GM23338 (cell line): Measurements from ENCODE around the gene ENTPD6.

Source experiments
- EZH2 ChIP-seq: fragments of 200-600 bp; sonication (generic); IDR thresholded peaks from one replicate; pipeline ENCODE4 v1.8.0; 2017; ENCODE audit warnings: antibody characterized with exemption, mild to moderate bottlenecking, low read depth; ENCODE audit not compliant: unreplicated experiment
- EZH2phosphoT487 ChIP-seq: fragments of 200-600 bp; sonication (generic); IDR thresholded peaks from one replicate; pipeline ENCODE4 v1.8.1; 2018; ENCODE audit warnings: antibody characterized with exemption; ENCODE audit not compliant: unreplicated experiment
- POLR2AphosphoS5 ChIP-seq: IDR thresholded peaks from 2 replicates; pipeline ENCODE4 v1.6.1; 2016; ENCODE audit warnings: antibody characterized with exemption, low read depth
- TF ChIP-seq, protein P1 (sequence below), 2 experiments: fragments of 200-600 bp in 1 of 2; sonication (generic) in 1 of 2; conservative IDR thresholded peaks; 2 replicates each; pipeline versions ENCODE4 v1.5.1 to v1.6.1; 2016 to 2017; ENCODE audit warnings: antibody characterized with exemption in 2 of 2, low read depth in 2 of 2, mild to moderate bottlenecking in 2 of 2, moderate library complexity in 1 of 2
- TF ChIP-seq, protein P2 (sequence below): IDR thresholded peaks from 2 replicates; pipeline ENCODE4 v1.6.1; 2016; ENCODE audit warnings: antibody characterized with exemption

GRCh38 chr20:25238319-25239037 lies 43.0 kb downstream of the ENTPD6 start:
- TF ChIP-seq, protein P1, sequence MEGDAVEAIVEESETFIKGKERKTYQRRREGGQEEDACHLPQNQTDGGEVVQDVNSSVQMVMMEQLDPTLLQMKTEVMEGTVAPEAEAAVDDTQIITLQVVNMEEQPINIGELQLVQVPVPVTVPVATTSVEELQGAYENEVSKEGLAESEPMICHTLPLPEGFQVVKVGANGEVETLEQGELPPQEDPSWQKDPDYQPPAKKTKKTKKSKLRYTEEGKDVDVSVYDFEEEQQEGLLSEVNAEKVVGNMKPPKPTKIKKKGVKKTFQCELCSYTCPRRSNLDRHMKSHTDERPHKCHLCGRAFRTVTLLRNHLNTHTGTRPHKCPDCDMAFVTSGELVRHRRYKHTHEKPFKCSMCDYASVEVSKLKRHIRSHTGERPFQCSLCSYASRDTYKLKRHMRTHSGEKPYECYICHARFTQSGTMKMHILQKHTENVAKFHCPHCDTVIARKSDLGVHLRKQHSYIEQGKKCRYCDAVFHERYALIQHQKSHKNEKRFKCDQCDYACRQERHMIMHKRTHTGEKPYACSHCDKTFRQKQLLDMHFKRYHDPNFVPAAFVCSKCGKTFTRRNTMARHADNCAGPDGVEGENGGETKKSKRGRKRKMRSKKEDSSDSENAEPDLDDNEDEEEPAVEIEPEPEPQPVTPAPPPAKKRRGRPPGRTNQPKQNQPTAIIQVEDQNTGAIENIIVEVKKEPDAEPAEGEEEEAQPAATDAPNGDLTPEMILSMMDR (conservative IDR thresholded peaks at IDR 0.05; ENCODE audit: low read depth in 2 of 2): no peak
- TF ChIP-seq EZH2phosphoT487: no peak
- no peak for TF ChIP-seq EZH2
- TF ChIP-seq POLR2AphosphoS5: no peak
- TF ChIP-seq, protein P2, sequence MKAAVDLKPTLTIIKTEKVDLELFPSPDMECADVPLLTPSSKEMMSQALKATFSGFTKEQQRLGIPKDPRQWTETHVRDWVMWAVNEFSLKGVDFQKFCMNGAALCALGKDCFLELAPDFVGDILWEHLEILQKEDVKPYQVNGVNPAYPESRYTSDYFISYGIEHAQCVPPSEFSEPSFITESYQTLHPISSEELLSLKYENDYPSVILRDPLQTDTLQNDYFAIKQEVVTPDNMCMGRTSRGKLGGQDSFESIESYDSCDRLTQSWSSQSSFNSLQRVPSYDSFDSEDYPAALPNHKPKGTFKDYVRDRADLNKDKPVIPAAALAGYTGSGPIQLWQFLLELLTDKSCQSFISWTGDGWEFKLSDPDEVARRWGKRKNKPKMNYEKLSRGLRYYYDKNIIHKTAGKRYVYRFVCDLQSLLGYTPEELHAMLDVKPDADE: no peak
